HG02571 (cell line): Measurements from ENCODE around the gene KIF3B.
"Not testable (repeated sequence)": the region's sequence is repeated elsewhere in the genome, so short reads cannot be mapped to it uniquely, and the experiment has no call there.

Source experiments
- ATAC-seq: cut with Tn5 transposase; IDR thresholded peaks from one replicate; pipeline ENCODE4 v1.9.1; 2021; ENCODE audit warnings: mild to moderate bottlenecking, moderate library complexity; ENCODE audit not compliant: unreplicated experiment

Gene KIF3B

DNA sequence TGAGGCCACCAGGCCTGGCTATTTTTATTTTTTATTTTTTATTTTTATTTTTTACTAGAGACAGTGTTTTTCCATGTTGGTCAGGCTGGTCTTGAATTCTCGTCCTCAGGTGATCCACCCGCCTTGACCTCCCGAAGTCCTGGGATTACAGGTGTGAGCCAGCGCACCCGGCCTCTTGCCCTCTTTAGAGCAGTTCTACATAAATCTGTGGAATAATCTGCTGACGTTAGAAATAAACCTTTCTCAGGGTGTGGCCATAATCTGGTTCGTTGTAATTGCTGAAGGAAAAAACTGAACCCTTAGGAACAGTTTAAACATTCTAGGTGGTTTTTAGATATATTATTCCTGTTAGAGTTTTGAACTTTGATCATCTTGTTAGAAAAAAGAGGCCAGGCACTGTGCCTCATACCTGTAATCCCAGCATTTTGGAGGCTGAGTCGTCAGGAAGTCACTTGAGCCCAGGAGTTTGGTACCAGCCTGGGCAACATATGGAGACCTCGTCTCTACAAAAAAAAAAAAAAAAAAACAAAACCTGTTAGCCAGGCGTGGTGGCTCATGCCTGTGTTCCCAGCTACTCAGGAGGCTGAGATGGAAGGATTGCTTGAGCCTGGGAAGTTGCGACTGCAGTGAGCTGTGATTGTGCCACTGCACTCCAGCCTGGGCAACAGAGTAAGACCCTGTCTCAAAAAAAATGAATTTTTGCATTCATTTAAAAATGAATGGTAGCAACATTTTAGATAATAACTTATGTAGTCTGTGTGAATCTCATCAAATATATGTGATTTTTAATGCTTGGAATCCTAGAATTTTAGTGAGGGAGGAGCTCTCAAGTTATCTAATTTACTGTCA is 104.9 kb downstream of the KIF3B start:
- ATAC-seq, result no peak

DNA sequence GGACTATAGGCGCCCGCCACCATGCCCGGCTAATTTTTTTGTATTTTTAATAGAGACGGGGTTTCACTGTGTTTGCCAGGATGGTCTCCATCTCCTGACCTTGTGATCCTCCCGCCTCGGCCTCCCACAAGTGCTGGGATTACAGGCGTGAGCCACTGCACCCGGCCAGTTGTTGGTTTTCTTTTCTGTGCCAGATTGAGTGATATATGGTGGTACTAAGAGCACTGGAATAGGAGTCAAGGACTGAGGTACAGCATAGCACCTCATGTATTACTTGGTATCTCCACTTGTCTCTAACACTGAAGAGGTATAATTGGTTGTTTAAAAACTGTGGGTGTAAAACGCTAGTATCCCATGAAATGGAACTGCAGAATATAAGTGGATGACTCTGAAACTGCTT is 106.0 kb downstream of the KIF3B start:
- ATAC-seq, result not testable (repeated sequence)
